GM18520 (cell line): ENCODE data around the gene CUL3.
"Not testable (repeated sequence)": the region's sequence is repeated elsewhere in the genome, so short reads cannot be mapped to it uniquely, and the experiment has no call there.

ENCODE experiments used
- ATAC-seq: cut with Tn5 transposase; IDR thresholded peaks from one replicate; pipeline ENCODE4 v1.9.1; 2021; ENCODE audit not compliant: unreplicated experiment

Gene CUL3

DNA sequence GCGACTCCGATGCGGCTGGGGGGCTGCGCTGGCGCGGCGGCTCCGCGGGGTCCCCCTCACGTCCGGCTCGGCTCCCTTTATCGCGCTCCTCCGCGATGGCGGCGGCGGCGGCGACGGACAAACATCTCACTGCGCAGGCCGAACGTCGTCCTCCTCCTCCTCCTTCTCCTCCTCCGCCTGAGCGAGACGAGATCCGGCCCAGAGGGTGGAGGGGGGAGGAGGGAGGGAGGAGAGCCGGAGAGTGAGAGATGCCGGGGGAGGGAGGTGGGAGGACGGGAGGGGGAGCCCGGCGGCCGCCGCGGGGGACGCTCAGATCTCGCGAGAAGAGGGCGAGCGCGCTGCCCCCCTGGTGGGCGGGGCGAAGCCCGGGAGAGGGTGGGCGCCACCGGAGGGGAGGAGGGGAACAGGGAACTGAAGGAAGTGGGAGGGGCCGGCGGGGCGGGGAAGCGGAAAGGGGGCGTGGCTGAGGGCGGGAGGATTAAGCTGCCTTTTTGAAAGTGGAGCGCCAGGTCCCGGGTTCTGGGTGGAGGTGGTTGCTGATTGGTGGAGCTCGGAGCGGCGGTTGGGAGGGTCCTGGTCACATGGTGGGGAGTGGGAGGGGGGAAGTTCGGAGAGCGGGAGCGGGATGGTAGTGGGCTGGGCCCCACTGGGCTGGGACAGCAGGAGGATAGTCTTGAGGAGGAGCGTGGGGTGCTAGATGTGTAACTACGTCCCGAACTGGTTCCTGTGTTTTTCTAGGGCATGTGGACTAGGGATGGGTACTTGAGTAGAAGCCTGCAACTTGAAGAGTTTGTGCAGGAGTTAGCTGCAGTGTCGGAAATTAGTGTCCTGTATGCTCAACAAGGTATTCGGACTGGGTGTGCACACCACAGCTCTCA lies at the start of gene CUL3:
Gene CUL3, minus strand, starts transcription at position 153 of the 878 bp plus-strand sequence. CDS start 354 bp downstream, outside the sequence.
- peak; percentile 64 for ATAC-seq

DNA sequence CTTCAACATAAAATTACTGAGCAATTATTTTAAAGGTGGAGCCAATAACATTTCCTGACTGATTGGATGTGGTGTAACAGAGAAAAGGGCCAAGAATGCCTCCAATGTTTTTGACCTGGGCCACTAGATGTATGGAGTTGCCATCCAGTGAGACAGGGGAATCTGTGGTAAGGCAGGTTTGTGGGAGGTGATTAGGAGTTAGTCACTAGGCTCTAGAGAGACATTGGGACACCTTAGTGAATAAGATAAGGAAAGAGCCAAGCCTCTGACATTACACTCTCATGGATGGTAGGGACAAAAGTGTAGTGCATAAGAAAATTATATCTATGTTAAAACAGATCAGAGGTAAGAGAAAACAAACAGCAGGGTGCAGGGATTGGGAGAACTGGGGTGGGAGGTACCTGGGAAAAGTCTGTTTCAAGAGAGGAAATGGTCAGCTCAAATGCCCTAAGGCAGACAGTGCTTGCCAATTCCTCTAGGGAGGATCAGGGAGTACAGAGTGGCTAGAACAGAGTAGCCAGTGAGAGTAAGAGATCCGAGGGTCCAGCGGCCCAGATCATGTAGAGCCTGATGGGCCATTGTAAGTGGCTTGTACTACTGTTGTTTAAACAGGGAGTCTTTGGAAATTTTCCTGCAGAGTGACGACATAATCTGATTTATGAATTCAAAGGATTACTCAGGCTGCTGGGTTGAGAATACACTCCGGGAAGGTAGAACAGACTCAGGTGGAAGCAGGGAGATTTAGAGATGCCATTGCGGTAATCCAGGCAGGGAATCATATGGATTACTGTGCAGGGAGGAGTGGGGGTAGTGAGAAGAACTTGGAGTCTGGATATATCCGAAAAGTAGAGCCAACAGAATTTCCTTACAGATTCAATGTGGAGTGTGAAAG lies 45.7 kb upstream of the CUL3 start:
- no peak for ATAC-seq

DNA sequence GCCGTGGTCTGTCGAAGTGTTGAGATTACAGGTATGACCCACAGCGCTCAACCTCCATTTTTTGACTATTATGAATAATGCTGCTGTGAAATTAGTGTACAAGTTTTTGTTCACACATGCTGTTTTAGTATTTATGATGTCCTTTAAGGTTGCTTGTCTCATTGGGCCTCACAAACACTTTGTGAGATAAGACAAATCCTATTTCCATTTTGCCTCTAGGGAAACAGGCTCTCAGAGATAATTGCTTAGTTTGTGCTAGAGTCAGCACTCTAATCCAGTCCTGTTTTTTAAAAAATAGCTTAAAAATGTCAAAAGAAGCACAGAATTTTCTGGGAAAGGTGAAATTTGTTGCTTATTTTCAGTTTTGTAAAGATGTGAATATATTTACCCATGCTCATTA lies 43.3 kb upstream of the CUL3 start:
- no peak for ATAC-seq

DNA sequence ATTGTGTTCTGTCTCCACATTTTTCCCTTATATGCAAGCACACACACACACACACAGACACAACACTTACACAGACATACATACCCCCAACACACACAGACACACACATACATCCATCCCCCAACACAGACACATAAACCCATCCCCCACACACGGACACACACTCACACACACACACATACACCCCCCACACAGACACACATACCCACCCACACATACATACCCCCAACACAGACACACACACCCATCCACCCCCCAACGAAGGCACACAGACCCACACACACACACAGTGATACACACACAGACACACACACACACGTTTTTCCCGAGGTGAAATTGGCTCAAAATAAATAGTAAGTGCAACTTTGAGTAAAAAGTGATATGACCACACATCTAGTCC lies 41.6 kb upstream of the CUL3 start:
- ATAC-seq = no peak

DNA sequence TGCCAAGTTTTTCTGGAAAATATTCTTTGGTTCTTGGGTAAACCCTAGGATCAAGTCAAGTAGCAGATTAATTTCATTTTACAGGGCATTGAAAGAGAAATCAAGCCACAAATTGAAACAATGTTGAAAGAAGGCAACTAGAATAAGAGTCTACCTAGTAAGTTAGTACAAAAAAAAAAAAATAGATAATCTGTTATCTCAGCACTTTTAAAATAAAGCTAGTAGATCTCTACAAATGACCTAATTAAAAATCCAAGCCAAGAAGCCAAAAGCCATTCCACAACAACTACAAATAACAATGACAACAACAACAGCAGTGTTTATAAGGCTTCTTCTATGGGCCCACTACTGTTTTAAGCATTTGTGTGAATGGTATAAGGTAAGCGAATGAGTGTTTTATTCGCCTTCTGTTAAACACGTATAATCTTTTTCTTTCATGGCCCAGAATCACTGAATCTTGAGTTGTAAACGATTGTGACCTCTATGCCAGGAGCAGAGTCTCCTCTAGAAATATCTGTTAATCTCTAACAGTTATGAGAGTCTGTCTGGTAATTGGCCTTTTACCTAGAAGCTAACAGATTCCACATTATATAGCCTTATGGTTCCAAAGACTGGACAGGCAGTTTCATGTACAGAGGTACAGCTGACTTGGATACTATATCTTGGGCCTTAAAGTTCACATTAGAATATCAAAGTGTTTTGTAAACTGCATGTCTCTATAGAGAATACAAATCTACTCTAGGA lies 28.6 kb upstream of the CUL3 start:
- no peak for ATAC-seq

DNA sequence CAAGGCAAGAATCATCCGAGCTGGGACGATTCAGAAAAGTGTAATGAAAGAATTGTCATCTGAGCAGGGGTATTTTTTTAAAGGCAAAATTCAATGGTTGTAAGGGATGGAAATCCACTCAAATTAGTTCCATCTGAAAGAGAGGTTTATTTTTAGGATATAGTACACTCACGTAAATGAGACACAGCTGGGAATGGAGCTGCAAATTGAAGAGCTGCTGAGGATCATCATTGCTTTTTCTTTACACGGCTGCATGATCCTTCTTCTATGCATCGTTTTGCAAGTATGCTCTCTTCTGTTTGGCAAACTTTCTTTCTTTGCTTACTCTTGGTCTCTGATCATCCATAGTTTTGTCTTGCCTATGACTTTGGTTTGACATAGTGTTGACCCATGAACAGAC lies 27.4 kb upstream of the CUL3 start:
- ATAC-seq = no peak

DNA sequence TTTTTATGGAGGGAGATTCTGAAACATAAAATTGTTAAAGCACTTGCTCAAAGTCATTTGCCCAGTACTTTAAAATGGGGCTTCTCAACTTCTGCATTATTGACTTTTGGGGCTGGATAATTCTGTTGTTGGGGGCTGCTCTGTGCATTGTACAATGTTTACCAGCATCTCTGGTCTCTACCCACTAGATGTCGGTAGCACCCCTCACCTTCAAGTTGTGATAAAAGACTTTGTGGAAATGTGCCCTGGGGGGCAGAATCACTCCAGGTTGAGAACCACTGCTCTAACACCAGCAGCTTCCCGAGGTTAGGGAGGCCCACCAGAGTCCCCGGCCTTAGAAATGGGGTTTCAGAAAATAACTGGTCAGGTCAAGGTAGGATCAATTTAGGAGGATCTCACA lies 26.8 kb upstream of the CUL3 start:
- ATAC-seq = no peak

DNA sequence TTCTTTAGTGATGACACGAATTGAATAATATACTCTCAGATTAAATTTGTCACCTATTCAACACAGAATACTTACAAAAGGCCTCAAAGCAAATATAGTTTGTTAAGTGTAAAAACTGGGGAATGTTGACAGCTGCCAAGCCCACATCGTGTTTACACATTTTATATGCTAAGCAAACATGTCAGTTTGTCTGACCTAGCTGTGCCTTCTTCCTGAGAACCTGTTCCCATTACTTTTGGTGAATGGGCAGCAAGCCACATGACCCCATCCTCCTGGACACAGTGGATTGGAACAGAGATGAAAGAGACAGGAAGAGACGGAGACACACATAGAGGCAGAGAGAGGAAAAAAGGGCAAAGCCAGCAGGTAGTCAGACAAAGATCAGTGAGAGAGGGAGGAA lies 22.9 kb upstream of the CUL3 start:
- no peak for ATAC-seq

DNA sequence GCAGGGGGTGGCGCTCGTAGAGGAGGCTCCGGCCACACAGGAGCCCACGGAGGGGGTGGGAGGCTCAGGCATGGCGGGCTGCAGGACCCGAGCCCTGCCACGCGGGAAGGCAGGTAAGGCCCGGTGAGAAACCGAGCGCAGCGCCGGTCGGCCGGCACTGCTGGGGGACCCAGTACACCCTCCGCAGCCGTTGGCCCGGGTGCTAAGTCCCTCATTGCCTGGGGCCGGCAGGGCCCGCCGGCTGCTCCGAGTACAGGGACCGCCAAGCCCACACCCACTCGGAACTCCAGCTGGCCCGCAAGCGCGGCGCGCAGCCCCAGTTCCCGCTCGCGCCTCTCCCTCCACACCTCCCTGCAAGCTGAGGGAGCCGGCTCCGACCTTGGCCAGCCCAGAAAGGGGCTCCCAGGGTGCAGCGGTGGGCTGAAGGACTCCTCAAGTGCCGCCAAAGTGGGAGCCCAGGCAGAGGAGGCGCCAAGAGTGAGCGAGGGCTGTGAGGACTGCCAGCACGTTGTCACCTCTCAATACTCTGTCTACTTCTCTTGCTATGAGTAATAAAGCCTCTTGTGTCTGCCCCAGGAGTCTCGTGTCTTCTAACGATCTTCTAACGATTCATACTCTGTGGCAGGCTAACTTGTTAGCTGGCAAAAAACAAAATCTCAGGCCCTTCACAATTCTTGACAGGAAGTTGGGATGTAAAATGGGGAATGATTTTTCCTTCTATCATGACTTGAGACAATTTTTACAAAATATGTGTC lies 18.8 kb upstream of the CUL3 start:
- ATAC-seq = not testable (repeated sequence)

DNA sequence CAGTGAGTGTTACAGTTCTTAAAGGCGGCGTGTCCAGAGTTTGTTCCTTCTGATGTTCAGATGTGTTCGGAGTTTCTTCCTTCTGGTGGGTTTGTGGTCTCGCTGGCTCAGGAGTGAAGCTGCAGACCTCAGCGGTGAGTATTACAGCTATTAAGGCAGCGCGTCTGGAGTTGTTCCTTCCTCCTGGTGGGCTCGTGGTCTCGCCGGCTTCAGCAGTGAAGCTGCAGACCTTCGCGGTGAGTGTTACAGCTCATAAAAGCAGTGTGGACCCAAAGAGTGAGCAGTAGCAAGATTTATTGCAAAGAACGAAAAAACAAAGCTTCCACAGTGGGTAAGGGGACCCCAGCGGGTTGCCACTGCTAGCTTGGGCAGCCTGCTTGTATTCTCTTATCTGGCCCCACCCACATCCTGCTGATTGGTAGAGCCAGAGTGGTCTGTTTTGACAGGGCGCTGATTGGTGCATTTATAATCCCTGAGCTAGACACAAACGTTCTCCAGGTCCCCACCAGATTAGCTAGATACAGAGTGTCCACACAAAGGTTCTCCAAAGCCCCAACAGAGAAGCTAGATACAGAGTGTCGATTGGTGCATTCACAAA lies 17.7 kb upstream of the CUL3 start:
- ATAC-seq = not testable (repeated sequence)

DNA sequence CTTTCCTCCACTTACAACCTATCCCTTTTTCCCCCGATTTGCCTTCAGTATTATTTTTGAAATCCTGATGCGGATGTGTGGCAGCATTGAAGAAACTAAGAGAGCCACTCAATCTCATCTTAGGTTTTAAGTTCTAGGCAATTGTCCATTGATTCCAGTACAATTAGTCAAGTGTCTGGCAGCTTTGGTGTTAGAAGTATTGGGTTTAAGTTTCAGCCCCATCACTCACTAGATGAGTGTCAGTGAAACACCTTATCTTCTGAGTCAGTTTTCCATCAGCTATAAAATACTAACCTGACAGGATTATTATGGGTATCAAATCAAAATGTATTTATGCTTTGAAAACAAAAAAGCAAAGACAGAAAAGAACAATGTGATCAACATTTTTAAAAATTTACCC lies 16.8 kb upstream of the CUL3 start:
- no peak for ATAC-seq

DNA sequence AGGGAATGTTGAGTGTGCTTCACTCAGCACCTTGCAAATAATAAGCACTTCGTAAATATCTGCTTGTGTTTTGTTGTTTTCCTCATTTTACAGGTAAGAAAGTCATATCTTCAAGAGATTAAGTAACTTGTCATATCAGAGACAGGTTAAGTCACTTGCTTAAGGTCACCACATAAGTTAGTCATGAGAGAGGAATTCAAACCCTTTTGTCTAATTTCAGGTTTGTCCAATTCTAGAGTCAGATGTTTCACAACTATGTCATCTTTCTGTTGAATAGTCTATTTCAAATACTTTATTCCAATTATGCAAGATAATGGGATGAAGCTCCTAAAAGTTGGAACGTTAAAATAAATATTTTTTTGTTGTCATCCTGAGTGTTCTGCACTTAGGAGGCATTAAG lies 13.5 kb upstream of the CUL3 start:
- ATAC-seq = no peak

DNA sequence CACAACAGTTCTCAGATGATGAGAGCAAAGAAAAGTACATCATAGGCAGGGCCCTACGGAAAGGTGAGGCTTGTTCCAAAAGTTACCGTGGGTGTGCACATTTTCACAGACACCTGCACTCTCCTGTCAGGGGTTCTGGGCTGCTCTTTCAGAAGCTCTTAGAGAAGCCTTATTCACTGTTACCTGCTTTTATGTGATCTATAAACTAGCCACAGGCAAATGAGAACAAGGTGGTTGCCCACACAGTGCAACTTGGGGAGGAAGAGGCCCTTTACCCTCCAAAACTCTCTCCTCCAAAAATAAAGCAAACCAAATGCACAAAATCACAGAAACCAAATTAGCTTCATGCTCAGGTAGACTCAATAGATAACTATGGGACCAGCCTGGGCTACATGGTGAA lies 11.1 kb upstream of the CUL3 start:
- ATAC-seq = no peak

DNA sequence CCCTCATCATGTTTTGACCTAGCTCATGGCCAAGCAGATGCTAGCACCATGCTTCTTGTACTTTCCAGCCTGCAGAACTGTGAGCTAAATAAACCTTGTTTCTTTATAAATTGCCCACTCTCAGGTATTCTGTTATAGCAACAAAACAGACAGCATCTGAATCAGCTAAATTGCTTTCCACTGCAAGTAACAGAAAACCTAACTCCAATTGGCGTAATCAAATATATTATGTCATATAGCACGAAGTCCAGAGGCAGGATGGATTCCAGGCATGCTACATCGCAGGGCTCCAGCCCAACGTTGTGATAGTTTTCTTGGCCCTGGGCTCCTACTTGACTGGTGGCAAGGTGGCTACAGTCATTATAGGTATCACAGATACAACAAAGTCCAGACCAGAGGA lies 10.4 kb upstream of the CUL3 start:
- no peak for ATAC-seq

DNA sequence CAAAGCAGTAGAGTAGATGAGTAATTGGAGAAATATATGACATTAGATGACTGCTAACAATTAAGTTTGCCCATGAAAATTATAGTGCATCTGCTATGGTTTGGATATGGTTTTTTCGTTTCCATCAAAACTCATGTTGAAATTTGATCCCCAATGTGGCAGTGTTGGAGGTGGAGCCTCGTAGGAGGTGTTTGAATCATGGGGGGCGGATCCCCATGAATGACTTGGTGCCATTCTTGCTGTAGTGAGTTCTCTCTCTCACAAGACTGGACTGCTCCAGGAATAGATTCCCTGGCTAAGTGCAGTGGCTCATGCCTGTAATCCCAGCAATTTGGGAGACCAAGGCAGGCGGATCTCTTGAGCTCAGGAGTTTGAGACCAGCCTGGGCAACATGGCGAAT lies 9.7 kb upstream of the CUL3 start:
- ATAC-seq = no peak

DNA sequence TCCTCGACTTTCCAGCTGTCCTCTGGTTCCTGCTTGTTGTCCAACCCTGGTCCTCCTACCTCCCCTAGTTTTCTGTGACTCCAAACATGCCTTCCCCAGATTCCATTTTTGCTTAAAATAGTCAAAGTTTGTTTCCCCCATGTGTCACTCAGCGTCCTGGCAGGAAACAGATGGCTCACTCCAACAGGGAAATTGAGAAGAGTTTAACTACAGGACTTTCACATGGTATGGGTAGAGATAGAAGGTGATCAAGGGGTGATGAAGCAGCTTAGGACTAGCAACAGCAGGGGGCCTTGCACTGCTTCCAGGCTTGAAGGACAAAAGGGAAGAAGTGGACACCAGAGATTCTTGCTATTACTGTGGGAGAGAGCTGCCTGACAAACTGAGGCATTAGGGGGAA lies 6.1 kb upstream of the CUL3 start:
- ATAC-seq = no peak

DNA sequence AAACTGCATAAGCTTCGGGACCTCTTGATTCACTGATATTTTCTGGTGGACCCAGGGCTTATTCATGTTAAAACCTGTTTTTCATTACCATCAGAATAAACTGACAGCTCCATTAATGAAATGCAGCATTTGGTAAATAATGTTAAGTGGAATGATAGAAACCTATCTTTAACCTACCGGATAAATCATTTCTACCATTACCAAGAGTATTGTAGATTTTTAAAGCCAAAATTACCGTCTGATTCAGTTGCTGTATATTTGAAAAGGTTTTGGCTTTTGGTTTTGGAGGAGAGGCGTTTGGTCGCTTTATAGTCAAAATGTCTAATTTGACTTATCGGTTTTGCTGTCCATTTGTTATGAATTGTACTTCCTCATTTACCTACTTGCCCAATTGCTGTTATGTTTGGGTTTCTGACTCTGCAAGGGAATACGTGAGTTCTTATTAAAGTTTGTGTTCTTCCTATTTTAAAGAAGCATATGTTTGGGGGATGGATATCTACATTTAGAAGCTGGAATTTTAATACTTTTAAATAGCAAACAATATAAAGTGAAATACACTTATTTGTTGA lies 1.0 kb upstream of the CUL3 start:
- no peak for ATAC-seq

DNA sequence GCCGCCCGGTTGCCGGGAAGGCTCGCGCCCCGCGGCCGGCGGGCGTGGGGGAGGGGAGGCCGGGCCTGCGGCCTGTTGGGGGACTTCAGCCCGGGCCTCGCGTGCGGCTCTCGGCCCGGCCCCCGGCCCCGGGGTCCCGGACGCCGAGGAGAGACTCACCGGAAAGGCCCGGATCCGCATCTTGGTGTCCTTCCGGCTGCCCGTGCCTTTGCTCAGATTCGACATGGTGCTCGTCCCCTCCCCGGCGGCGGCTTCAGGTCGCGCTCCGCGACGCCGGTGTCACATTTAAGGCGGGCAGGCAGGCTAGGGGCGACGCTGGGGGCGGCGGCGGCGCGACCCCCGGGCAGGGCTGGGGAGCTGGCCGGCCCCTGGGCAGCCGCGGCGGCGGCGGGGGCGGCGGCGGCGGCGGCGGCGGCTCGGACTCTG lies 365 bp downstream of the CUL3 start:
- ATAC-seq = peak; percentile 20

DNA sequence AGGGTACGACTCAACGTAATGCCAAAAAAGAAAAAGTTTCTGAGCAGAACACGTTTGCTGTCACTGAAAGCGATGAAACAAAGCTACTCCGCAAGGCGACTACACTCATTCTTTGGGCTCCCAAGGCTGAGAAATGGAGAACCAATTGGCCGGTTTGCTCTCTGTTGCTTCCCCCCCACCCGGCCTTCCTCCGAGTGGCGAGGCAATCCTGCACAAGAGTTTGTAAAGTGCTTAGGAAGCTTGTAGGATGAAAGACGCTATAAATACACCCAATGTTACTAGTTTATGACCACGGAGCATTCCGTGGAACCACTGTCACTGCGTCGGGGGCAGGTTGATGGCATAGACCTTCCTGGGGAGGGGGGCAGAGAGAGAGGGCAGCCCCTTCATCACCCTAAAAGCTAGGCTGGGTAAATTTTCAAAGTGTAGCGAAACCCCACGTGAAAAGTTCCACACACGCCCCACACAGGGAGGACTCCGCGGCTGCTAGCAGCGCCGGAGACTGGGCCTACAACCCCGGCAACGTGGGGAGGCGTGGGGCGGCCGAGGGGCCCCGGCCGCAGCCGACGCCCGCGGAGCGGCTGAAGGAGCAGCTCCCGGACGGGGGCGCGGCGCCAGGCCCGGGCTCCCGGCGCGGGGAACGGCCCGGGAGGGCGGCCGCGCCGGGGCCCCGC lies 915 bp downstream of the CUL3 start:
- ATAC-seq = no peak
